AG04450 (cell line): Measurements from ENCODE around the gene CADPS2. TPM values are rescaled to one million over a fixed set of nuclear protein-coding genes. Genes with fewer than 3 reads are reported as not detected.

ENCODE experiments used
- CTCF ChIA-PET: fragments of 300-600, 350-600 bp; formaldehyde crosslinking; extraction: SDS; loops from one replicate; lab custom pipeline; 2022; ENCODE audit warnings: antibody characterized with exemption, inconsistent platforms; lab: Charles Lee
- POLR2A ChIA-PET: fragments of 350-600 bp; formaldehyde crosslinking; extraction: SDS; loops from one replicate; lab custom pipeline; 2021; ENCODE audit warnings: antibody characterized with exemption, inconsistent platforms; lab: Yijun Ruan, JAX
- DNase-seq: peaks from one replicate; pipeline ENCODE4 v3.0.0-alpha.2; 2011; ENCODE audit warnings: low read depth, low spot score
- H3K27ac ChIP-seq: one replicate; pipeline ENCODE4 v1.5.1; 2012; ENCODE audit warnings: low read depth, low read length, control low read depth
- H3K27me3 ChIP-seq: one replicate; pipeline ENCODE4 v1.6.0; 2012; ENCODE audit warnings: low read length; ENCODE audit not compliant: control insufficient read depth, insufficient read depth
- H3K4me3 ChIP-seq: 2 replicates; pipeline ENCODE4 v1.5.1; 2011; ENCODE audit warnings: mild to moderate bottlenecking, low read depth, low read length, control low read depth
- H3K9me3 ChIP-seq: 2 replicates; pipeline ENCODE4 v1.5.1; 2012; ENCODE audit warnings: low read length; ENCODE audit not compliant: control insufficient read depth, insufficient read depth
- polyA plus RNA-seq: library from polyadenylated mRNA; depleted of rRNA; stranded (reverse); fragments of >200 nt; gene quantifications from 2 replicates; pipeline ENCODE4 v1.2.3, GENCODE V29; 2011
- TF ChIP-seq, protein P1 (sequence below): IDR thresholded peaks from 2 replicates; pipeline ENCODE4 v1.5.1; 2011; ENCODE audit warnings: low read depth, low read length, control low read depth, inconsistent platforms

CADPS2 gene
- polyA plus RNA-seq, 1 experiment: 0.41 TPM

DNA sequence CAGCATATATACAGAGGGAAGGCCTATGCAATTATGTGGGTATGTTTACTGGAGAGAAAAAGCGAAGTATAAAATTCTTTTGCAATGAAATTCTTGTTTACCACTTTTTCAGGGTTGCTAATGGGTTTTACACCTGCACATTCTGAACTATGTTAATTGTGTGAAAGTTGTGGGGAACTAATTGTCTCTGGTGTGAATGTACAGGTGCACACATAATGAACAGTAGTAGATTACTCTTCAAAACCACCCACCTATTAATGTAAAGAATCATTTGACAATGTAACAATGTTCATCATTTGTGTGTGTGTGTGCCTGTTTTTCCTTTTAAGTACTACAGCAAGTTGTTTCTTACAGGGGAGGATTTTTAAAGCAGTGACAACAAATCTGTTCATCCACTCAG, 501.7 kb downstream of the CADPS2 start:
- CTCF ChIA-PET: no interaction called here
- POLR2A ChIA-PET: no interaction called here

DNA sequence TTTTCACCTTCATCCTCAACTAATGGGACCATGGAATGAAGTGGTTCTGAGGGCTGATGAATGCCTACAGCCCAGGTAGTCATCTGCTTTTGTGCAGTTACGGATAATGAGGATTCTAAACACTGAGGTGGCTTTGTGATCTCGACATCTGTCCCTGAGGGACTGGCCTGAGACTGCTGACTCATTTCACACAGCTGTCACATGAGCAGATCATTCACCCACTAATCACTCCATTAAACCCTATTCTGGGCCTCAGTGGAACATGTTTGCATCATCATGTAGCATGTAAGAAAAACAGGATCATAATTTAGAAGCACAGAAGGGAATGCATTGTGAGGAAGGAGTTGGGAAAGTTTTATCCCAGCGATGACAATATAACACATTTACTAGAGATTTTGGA, 502.3 kb downstream of the CADPS2 start:
- POLR2A ChIA-PET: no interaction called here
- no peak for DNase-seq
- TF ChIP-seq, protein P1, sequence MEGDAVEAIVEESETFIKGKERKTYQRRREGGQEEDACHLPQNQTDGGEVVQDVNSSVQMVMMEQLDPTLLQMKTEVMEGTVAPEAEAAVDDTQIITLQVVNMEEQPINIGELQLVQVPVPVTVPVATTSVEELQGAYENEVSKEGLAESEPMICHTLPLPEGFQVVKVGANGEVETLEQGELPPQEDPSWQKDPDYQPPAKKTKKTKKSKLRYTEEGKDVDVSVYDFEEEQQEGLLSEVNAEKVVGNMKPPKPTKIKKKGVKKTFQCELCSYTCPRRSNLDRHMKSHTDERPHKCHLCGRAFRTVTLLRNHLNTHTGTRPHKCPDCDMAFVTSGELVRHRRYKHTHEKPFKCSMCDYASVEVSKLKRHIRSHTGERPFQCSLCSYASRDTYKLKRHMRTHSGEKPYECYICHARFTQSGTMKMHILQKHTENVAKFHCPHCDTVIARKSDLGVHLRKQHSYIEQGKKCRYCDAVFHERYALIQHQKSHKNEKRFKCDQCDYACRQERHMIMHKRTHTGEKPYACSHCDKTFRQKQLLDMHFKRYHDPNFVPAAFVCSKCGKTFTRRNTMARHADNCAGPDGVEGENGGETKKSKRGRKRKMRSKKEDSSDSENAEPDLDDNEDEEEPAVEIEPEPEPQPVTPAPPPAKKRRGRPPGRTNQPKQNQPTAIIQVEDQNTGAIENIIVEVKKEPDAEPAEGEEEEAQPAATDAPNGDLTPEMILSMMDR: no peak
- Histone ChIP-seq H3K9me3 (no peaks in the 10 kb centered on the region), H3K27me3 (no peaks in the 10 kb centered on the region), H3K27ac (no peak overlapping the region), H3K4me3 (no peak overlapping the region)
- CTCF ChIA-PET: no interaction called here

More for the DNA sequence above, 501.7 kb downstream of the CADPS2 start:
- no peak overlapping the region for H3K4me3 ChIP-seq
- H3K27me3 ChIP-seq: no peaks in the 10 kb centered on the region
- no peak overlapping the region for H3K27ac ChIP-seq
- DNase-seq: no peak
- TF ChIP-seq, protein P1: no peak
- no peaks in the 10 kb centered on the region for H3K9me3 ChIP-seq

DNA sequence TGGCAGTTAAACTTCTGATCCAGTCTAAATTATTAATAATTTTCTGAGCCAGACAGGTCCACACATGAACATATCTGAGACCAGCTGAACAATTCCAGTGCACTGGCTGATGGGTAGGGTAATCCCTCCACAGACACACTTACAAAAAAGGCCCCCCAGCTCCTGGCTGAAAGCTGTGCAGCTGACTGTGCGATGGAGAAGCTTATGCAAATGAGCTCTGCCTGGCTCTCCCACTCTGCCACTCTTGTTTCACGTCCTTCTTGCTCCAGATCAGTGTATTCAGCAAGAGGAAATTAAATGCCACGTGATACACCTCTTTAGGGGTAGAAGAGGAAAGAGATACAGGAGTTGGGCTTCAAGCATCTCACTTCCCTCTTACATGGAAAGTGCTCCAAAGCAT, 505.3 kb downstream of the CADPS2 start:
- ChIA-PET POLR2A (no interaction called here), CTCF (no interaction called here)
- TF ChIP-seq, protein P1: no peak
- H3K27ac ChIP-seq: no peak overlapping the region
- H3K27me3 ChIP-seq: no peaks in the 10 kb centered on the region
- H3K4me3 ChIP-seq: no peak overlapping the region
- H3K9me3 ChIP-seq: no peaks in the 10 kb centered on the region
- DNase-seq: no peak

DNA sequence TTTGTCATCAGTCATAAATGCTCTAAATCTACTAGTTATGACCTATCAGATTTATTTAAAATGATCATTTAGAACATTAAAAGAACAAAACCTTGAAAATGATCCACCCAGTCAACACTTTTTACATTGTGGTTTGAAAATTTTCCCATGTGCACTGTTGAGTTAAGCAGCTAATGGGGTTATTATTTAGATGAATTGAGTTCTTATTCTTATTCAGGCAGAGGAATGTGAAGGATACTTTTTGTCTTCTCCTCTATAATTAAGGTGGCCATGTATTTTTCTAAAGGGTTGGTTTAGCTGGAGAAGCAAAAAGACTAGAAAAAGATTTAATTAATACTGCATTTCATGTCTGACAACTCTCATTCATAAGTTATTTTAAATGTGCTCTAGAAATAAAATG, 506.8 kb downstream of the CADPS2 start:
- Histone ChIP-seq H3K4me3 (no peak overlapping the region), H3K27ac (no peak overlapping the region), H3K9me3 (no peaks in the 10 kb centered on the region), H3K27me3 (no peaks in the 10 kb centered on the region)
- no peak for DNase-seq
- TF ChIP-seq, protein P1: no peak
- CTCF ChIA-PET: no interaction called here
- POLR2A ChIA-PET: no interaction called here

DNA sequence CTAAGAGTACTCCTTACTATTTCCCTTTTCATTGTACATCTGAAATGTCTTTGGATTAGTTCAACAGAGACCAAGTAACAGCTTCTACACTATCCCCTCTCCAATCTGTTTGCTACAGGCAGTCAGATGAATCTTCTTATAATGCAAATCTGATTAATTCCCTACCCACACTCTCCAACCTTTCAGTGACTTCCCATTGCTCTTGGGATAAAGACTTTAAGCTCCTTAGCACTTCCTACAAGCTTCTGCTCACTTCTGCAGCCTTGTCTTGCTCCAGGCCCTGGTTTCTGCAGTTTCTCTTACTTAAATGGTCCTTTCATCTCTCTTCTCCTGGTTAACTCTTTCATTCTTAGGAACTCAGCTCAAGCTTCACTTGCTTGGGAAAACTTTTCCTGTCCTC, 516.5 kb downstream of the CADPS2 start:
- TF ChIP-seq, protein P1: no peak
- no peak overlapping the region for H3K4me3 ChIP-seq
- POLR2A ChIA-PET: no interaction called here
- H3K27ac ChIP-seq: no peak overlapping the region
- no peaks in the 10 kb centered on the region for H3K27me3 ChIP-seq
- no peak for DNase-seq
- CTCF ChIA-PET: no interaction called here
- H3K9me3 ChIP-seq: no peaks in the 10 kb centered on the region
